ENCODE data around the gene USP44. TPM values are rescaled to one million over a fixed set of nuclear protein-coding genes. Genes with fewer than 3 reads are reported as not detected.

USP44 gene
- polyA plus RNA-seq, 1 of the 3 experiments (the other 2 are of a cell fraction) = 0.07 TPM

DNA sequence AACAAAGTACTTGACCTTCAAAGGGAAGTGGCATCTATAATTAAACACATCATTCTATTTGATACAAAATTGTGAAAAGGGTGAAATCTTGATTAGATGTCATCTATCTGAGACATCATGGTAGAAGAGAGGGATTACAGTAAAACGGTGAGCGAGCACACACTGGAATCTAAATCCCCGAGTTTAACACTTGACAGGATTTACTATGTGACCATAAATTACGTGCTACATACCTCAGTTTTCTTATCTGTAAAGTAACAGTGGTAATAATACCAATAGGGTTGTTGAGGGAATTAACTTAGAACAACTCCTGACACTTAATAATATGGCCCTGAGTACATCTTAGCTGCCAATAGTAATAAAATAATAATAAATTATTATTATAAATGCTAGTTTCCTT, 13.3 kb downstream of the USP44 start:
- ChIA-PET CTCF (interaction anchor here (0.7 to 2.5 kb wide), 2 partner anchors 37 to 202 kb away, joined by 3 to 7 read pairs; no protein-coding TSS in a partner anchor), POLR2A (no interaction called here)
- Histone ChIP-seq H3K4me3 (ENCODE audit: low read depth in 2 of 2, low read length in 1 of 2) (no peak overlapping the region), H3K4me1 (ENCODE audit: control insufficient read depth in 1 of 2, insufficient read depth in 2 of 2, low read depth in 1 of 2, low read length in 1 of 2) (no peaks in the 10 kb centered on the region; a peak in 1 of 4 replicates), H2AFZ (ENCODE audit: low read depth) (no peak overlapping the region), H3K9me2 (no peaks in the 10 kb centered on the region), H3K9me3 (no peaks in the 10 kb centered on the region), H3K27me3 (ENCODE audit: insufficient read depth) (no peaks in the 10 kb centered on the region), H3K27ac (ENCODE audit: low read depth in 2 of 2, low read length in 1 of 2) (no peak overlapping the region), H3K4me2 (no peak overlapping the region), H3K36me3 (replicated peaks in 1 of 2; ENCODE audit: control insufficient read depth in 1 of 2, insufficient read depth in 2 of 2, low read length in 1 of 2) (no peaks in the 10 kb centered on the region), H3K79me2 (ENCODE audit: insufficient read depth) (no peaks in the 10 kb centered on the region), H3K9ac (no peak overlapping the region), H3F3A (replicated peaks; ENCODE audit: insufficient read depth) (no peaks in the 10 kb centered on the region), H4K20me1 (ENCODE audit: insufficient read depth) (no peaks in the 10 kb centered on the region)
- no peak for DNase-seq
- WGBS (ENCODE audit: low lambda C conversion rate) = 85% methylated on average over 4 of the region's 4 CpGs
- TF ChIP-seq RXRA (IDR thresholded peaks at IDR 0.05; ENCODE audit: borderline replicate concordance, low read depth) = no peak
- TF ChIP-seq TEAD4 (IDR thresholded peaks at IDR 0.05; ENCODE audit: borderline replicate concordance, insufficient read depth) = no peak
- no peak for TF ChIP-seq GABPA (IDR thresholded peaks at IDR 0.05; ENCODE audit: low read depth)
- TF ChIP-seq EZH2phosphoT487 (IDR thresholded peaks at IDR 0.05; ENCODE audit: borderline replicate concordance, low read depth) = no peak
- TF ChIP-seq, protein P1, sequence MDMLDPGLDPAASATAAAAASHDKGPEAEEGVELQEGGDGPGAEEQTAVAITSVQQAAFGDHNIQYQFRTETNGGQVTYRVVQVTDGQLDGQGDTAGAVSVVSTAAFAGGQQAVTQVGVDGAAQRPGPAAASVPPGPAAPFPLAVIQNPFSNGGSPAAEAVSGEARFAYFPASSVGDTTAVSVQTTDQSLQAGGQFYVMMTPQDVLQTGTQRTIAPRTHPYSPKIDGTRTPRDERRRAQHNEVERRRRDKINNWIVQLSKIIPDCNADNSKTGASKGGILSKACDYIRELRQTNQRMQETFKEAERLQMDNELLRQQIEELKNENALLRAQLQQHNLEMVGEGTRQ (IDR thresholded peaks at IDR 0.05; ENCODE audit: borderline replicate concordance, low read depth, low read length) = no peak
- no peak for TF ChIP-seq FOXM1 (IDR thresholded peaks at IDR 0.05; ENCODE audit: low read depth)
- TF ChIP-seq ZBTB33 (IDR thresholded peaks at IDR 0.05; ENCODE audit: borderline replicate concordance, low read depth) = no peak
- TF ChIP-seq, protein P2, sequence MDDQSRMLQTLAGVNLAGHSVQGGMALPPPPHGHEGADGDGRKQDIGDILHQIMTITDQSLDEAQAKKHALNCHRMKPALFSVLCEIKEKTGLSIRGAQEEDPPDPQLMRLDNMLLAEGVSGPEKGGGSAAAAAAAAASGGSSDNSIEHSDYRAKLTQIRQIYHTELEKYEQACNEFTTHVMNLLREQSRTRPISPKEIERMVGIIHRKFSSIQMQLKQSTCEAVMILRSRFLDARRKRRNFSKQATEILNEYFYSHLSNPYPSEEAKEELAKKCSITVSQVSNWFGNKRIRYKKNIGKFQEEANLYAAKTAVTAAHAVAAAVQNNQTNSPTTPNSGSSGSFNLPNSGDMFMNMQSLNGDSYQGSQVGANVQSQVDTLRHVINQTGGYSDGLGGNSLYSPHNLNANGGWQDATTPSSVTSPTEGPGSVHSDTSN (IDR thresholded peaks at IDR 0.05) = no peak
- TF ChIP-seq SMC3 (IDR thresholded peaks at IDR 0.05; ENCODE audit: low read depth, low read length) = no peak
- no peak for TF ChIP-seq FOXJ3 (CRISPR knock-in tag; IDR thresholded peaks at IDR 0.05)
- no peak for TF ChIP-seq POLR2AphosphoS5 (IDR thresholded peaks at IDR 0.05; ENCODE audit: low read depth, low read length)
- TF ChIP-seq, protein P3, sequence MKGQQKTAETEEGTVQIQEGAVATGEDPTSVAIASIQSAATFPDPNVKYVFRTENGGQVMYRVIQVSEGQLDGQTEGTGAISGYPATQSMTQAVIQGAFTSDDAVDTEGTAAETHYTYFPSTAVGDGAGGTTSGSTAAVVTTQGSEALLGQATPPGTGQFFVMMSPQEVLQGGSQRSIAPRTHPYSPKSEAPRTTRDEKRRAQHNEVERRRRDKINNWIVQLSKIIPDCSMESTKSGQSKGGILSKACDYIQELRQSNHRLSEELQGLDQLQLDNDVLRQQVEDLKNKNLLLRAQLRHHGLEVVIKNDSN (IDR thresholded peaks at IDR 0.05; ENCODE audit: borderline replicate concordance, low read depth) = no peak
- no peak for TF ChIP-seq TAF1 (IDR thresholded peaks at IDR 0.05; ENCODE audit: borderline replicate concordance, low read depth, low read length)
